Adrenal gland (tissue), 12 donors: ENCODE results near the gene GRM5. TPM values are rescaled to one million over a fixed set of nuclear protein-coding genes. Genes with fewer than 3 reads are reported as not detected.

Experiments
- DNase-seq, 7 donors: peaks; one replicate each; pipeline ENCODE4 v3.0.0-alpha.2; 2019 to 2020
- H3K27ac ChIP-seq, 5 donors: fragments of 200-600 bp; sonication (generic) in 4 of 5; 1 replicate in 3 of 5; 2 replicates in 2 of 5; pipeline versions ENCODE4 v1.5.1 to v1.8.0; 2016 to 2020; ENCODE audit warnings: mild to moderate bottlenecking in 1 of 5
- H3K27me3 ChIP-seq: fragments of 200-600 bp; 2 replicates; pipeline ENCODE4 v1.8.0; 2021
- H3K36me3 ChIP-seq, 2 donors: fragments of 200-600 bp; replicated peaks in 1 of 2; 1 replicate in 1 of 2; 2 replicates in 1 of 2; pipeline versions ENCODE4 v1.5.1 to v1.8.0; 2018 to 2022
- H3K4me1 ChIP-seq, 2 donors: fragments of 200-600 bp; replicated peaks in 1 of 2; 1 replicate in 1 of 2; 2 replicates in 1 of 2; pipeline versions ENCODE4 v1.5.1 to v1.8.0; 2018 to 2021
- H3K4me3 ChIP-seq, 4 donors: fragments of 200-600 bp; sonication (generic) in 3 of 4; one replicate each; pipeline ENCODE4 v1.5.1; 2016 to 2018
- H3K9me3 ChIP-seq, 3 donors: fragments of 200-600 bp; sonication (generic) in 1 of 3; replicated peaks in 1 of 3; 1 replicate in 2 of 3; 2 replicates in 1 of 3; pipeline versions ENCODE4 v1.5.1 to v1.8.0; 2016 to 2021
- CTCF ChIP-seq, 6 experiments: fragments of 450-650 bp in 4 of 6; fragments of 200-600 bp in 2 of 6; sonication (generic) in 1 of 6; IDR thresholded peaks; 1 replicate in 5 of 6; 2 replicates in 1 of 6; pipeline versions ENCODE4 v1.5.1 to v1.8.0; 2016 to 2021; ENCODE audit warnings: antibody characterized with exemption in 6 of 6, mild to moderate bottlenecking in 2 of 6, moderate library complexity in 1 of 6
- POLR2A ChIP-seq, 2 donors: fragments of 450-650 bp; IDR thresholded peaks; one replicate each; pipeline ENCODE4 v1.6.1; 2017; ENCODE audit warnings: antibody characterized with exemption in 2 of 2, mild to moderate bottlenecking in 2 of 2, moderate library complexity in 1 of 2
- WGBS, 4 donors: extraction: QIAGEN DNeasy Blood & Tissue Kit in 2 of 4; methylation state at CpG; one replicate each; pipeline versions ENCODE4 v1.1.5 to v1.1.7; 2013 to 2017; 5-methylcytosine and 5-hydroxymethylcytosine counted together
- intact Hi-C, 2 donors: fragments of 100-400 bp; cut with DNase I; formaldehyde crosslinking; loops; one replicate each; pipeline versions ENCODE4 v1.14.1 to v1.15.0; 2022 to 2023
- polyA plus RNA-seq, 3 donors: library from polyadenylated mRNA; stranded (reverse); fragments of 200-250 nt in 2 of 3; fragments of 350-450 nt in 1 of 3; fragmentation: Illumina TruSeq in 1 of 3; extraction: RNeasy Lipid Tissue Mini Kit (QIAGEN cat#74804) in 1 of 3; gene quantifications; one replicate each; pipeline ENCODE4 v1.2.3, GENCODE V29; 2013 to 2014
- total RNA-seq, 9 donors: library from RNA; depleted of rRNA in 4 of 9; stranded (reverse); fragments of >200 nt in 4 of 9; fragments of 120-200 nt in 1 of 9; fragmentation: NEBNext Ultra II Directional in 1 of 9; extraction: Animal tissue kit (Norgen Biotek cat#: 25700) in 1 of 9; gene quantifications; one replicate each; pipeline versions ENCODE4 v1.1.0 to v1.2.4, GENCODE V29; 2013 to 2023
- donor health status: healthy with polysubstance abuse.
- donor health status: Bipolar disorder and iron deficiency.
- donor health status: DM: yes; HTN: yes; CAD: no.
- donor health status: DM: no; HTN: no; CAD: no.
- donor health status: DM: no; HTN: no; CAD: no.
- donor health status: DM: yes; HTN: yes; CAD: no.

Gene GRM5
- total and polyA plus RNA-seq, 12 donors = under 0.01 to 0.33 (median 0.17) TPM; not detected in 8

GRCh38 chr11:88552379-88553062 lies 513.3 kb downstream of the GRM5 start:
- no peak overlapping the region for H3K27ac ChIP-seq
- H3K36me3 ChIP-seq = no peaks in the 10 kb centered on the region
- no peaks in the 10 kb centered on the region for H3K27me3 ChIP-seq
- peak; percentile 26 to 61 (median 51) for DNase-seq
- no peaks in the 10 kb centered on the region for H3K4me1 ChIP-seq
- no peaks in the 10 kb centered on the region for H3K9me3 ChIP-seq
- intact Hi-C loops = no loop called here
- WGBS, 4 donors = 39 to 61% (median 41%) methylated on average over 3 of the region's 3 CpGs
- no peak overlapping the region for H3K4me3 ChIP-seq
- TF ChIP-seq POLR2A (IDR thresholded peaks at IDR 0.05) (no peak), CTCF (IDR thresholded peaks at IDR 0.05) (peak; percentile 6 to 59 (median 45))

GRCh38 chr11:88544656-88545280 lies 521.0 kb downstream of the GRM5 start:
- Histone ChIP-seq H3K36me3 (no peaks in the 10 kb centered on the region), H3K27ac (no peak overlapping the region), H3K4me1 (no peaks in the 10 kb centered on the region), H3K27me3 (no peaks in the 10 kb centered on the region), H3K4me3 (no peak overlapping the region), H3K9me3 (no peaks in the 10 kb centered on the region)
- 63 to 74% (median 72%) methylated on average over 3 of the region's 3 CpGs for WGBS, 4 donors
- TF ChIP-seq POLR2A (IDR thresholded peaks at IDR 0.05) (no peak), CTCF (IDR thresholded peaks at IDR 0.05) (no peak)
- intact Hi-C loops = loop anchor here in 1 of 2 donors (10.0 kb wide), 1 partner anchor 60 kb away; no protein-coding TSS in a partner anchor
- DNase-seq = no peak

- Histone ChIP-seq H3K36me3 (no peaks in the 10 kb centered on the region), H3K27ac (no peak overlapping the region), H3K27me3 (no peaks in the 10 kb centered on the region), H3K9me3 (no peaks in the 10 kb centered on the region), H3K4me3 (no peak overlapping the region), H3K4me1 (no peaks in the 10 kb centered on the region)
- 42 to 55% (median 47%) methylated on average over 5 of the region's 5 CpGs for WGBS, 4 donors
- peak; percentile 75 to 92 (median 80) for DNase-seq
- intact Hi-C loops = loop anchor here in 1 of 2 donors (10.0 kb wide), 1 partner anchor 59 kb away; no protein-coding TSS in a partner anchor
- no peak for TF ChIP-seq POLR2A (IDR thresholded peaks at IDR 0.05)
- peak; percentile 89 to 98 (median 94) for TF ChIP-seq CTCF (IDR thresholded peaks at IDR 0.05)
These were observed 521.7 kb downstream of the GRM5 start for GRCh38 chr11:88543902-88544655.

GRCh38 chr11:88541006-88541405 lies 524.8 kb downstream of the GRM5 start:
- TF ChIP-seq CTCF (IDR thresholded peaks at IDR 0.05) (no peak), POLR2A (IDR thresholded peaks at IDR 0.05) (no peak)
- DNase-seq = no peak
- no peak overlapping the region for H3K27ac ChIP-seq
- intact Hi-C loops = loop anchor here in 1 of 2 donors (10.0 kb wide), 1 partner anchor 56 kb away; no protein-coding TSS in a partner anchor
- H3K36me3 ChIP-seq = no peaks in the 10 kb centered on the region
- H3K4me1 ChIP-seq = no peaks in the 10 kb centered on the region
- no peaks in the 10 kb centered on the region for H3K9me3 ChIP-seq
- H3K4me3 ChIP-seq = no peak overlapping the region
- WGBS, 4 donors = 76 to 87% (median 83%) methylated on average over 6 of the region's 6 CpGs
- H3K27me3 ChIP-seq = no peaks in the 10 kb centered on the region
